HS-5 (cell line): ENCODE data around the gene HAL.

ENCODE experiments used
- DNase-seq: peaks from one replicate; pipeline ENCODE4 v3.0.0-alpha.2; 2012; ENCODE audit warnings: low read depth

Gene HAL, protein sequence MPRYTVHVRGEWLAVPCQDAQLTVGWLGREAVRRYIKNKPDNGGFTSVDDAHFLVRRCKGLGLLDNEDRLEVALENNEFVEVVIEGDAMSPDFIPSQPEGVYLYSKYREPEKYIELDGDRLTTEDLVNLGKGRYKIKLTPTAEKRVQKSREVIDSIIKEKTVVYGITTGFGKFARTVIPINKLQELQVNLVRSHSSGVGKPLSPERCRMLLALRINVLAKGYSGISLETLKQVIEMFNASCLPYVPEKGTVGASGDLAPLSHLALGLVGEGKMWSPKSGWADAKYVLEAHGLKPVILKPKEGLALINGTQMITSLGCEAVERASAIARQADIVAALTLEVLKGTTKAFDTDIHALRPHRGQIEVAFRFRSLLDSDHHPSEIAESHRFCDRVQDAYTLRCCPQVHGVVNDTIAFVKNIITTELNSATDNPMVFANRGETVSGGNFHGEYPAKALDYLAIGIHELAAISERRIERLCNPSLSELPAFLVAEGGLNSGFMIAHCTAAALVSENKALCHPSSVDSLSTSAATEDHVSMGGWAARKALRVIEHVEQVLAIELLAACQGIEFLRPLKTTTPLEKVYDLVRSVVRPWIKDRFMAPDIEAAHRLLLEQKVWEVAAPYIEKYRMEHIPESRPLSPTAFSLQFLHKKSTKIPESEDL

DNA sequence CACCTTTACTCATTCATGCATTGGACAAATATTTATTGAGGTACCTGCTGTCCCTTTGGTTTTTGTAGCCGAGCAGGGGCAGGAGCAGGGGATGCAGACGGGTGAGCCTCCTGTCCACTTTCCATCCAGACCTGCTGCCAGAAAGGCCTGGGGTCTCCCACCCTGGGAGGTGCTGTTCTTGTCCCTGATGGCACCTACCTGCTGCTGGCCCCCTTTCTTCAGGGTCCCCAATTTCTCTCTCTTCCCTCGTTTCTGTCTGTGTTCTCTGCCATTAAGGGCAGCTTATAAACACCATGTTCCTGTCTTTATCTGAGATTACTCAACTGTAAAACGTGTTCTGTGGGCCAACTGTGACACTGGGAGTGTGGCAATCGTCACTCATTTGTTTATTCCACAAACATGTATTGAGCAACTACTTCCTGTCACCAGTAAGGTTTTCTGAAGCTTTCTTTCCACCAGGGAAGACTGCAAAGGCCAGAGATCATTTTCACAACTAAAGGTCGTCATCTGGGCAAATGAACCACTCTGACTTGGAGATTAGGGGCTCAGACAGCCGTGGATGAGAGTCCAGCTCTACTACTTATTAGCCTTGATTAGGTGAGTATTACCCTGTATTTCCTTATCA is at the start of gene HAL:
TSS of gene HAL (minus strand) at position 311 of the 625 bp plus-strand sequence. CDS start 434 bp downstream, outside the sequence.
- DNase-seq: no peak

DNA sequence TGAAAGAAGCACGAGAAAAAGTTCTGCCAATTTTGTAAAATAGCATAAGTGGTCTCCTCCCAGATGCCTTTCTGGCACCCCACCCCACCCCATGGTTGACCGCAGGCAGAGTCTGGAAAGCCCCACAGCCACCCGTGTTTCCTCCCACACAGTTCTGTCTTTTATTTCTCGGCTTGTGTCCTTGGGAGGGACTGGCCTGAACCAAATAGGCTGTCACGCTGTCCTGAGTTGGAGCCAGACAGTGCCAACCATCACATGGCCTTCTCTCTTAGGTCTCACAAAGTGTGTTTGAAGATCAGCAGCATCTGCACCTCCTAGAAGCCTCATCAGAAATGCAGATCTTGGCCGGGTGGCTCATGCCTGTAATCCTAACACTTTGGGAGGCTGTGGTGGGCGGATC is 49.4 kb upstream of the HAL start:
- DNase-seq: no peak

DNA sequence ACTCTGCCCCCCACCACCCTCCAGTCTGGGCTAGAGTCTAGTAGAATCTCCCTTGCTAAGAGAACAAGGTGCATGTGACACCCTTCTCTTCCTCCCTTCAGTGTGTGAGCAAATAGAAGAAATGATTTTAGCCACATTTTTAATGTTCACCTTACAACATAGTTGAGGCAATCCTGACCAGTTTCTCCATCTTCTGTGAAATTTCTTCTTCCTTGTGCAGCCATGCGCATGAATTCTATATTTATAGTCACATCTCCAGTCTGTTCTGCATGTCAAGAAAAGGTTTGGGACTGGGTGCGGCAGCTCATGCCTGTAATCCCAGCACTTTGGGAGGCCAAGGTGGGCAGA is 48.8 kb upstream of the HAL start:
- no peak for DNase-seq

DNA sequence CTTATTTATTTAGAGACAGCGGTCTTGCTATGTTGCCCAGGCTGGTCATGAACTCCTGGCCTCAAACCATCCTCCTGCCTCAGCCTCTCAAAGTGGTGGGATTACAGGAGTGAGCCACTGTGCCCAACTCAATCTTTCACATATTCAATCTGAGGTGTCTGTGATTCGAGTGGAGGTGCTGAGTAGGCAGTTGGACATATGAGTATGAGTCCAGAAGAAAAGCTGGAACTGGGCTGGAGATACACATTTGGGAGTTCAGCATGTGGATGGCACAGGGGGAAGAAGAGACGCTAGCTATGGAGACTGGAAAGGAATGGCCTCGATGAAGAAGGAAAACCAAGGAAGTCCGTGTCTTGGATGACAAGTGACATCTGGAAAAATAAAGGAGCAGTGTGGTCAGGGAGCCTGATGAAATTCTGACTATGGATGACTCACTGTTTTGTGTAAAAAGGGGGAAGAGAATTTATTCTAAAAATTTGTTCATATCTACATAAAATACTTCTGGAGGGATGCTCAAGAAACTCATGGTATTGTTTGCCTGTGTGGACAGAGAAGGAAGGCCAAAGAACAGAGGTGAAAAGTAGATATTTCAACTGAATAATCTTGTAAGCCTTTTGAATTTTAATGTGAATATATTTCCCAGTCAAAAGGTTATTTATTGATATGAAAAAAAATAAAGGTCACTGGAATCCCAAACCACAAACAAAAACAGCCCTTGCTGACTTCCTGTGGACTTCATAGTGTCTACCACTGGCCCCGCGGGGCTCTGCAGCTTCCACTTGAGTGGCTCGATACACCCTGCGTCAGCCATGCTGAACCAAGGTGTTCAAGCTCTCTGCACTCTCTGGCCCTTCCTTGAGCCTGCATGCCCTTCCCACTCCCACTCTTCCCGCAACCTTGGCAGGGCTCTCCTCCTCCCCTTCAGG is 48.1 kb upstream of the HAL start:
- DNase-seq: peak; percentile 65

DNA sequence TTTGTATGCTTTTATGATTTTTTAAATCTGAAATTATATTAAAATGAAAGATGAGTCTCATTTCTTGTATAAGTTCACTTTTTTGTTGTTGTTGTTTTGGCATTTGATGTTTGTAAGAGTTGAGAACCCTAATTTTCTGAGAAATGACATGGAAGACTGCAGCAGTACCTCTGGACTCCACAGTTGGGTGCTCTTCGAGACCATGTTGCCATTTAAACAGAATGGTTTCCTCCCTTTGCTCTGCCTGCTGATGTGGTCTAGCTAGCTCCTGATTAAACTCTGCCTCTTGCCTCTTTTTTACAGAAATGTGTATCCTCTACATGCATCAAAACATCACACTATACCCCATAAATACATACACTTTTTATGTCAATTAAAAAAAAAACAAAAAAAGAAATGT is 45.0 kb upstream of the HAL start:
- no peak for DNase-seq

DNA sequence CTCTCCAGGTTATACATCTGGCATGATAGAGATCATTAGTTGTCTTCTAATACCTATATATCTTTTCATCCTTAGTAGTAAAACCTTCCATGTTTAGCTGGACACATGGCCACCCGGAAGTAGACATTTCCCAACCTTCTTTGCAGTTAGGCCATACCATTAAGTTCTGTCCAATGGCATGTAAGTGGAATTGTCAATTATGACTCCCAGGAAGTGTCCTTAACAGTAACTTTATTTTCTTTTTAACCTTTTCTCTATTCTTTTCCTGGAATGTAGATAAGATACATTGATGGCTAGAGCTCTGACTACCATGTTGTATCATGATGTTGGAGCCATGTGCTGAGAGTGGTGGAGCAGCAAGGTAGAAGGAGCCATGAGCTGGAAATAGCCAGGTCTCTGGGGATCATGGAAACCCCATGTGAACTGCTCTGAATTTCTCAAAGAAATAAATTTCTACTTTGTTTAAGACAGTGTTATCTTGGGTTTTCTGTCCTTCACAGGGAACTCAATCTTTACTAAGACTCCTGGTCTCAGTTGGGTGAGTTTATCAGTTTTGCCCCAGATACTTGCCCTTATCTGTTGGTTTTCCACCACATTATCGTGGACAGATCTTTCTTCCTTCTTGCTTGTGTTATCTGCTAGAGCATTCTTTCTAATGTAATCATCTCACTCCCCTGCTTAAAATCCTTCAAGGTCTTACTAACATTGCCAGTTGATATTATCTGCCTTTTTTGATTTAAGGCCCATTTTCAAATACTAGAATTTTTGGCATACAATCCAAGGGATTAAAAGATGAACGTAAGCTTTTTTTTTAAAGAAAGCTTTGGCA is 44.4 kb upstream of the HAL start:
- no peak for DNase-seq

DNA sequence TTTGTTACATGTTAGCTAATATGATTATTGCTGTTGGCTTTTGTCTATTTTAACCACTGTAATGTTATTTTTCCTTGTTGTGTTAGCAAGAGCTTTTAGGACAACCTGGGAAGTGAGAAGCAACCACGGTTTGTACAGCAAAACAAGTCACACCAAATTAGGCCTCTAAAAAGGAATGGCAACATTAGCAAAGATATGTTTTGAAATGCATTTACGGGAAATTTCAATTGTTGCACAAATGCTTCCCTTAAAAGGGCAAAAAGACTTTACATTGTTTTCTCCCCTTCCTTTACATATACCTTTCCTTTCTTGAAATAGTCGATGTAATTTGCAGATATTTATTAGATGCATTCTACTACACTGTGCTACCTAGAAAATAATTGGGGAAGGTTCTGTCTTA is 43.4 kb upstream of the HAL start:
- DNase-seq: no peak

DNA sequence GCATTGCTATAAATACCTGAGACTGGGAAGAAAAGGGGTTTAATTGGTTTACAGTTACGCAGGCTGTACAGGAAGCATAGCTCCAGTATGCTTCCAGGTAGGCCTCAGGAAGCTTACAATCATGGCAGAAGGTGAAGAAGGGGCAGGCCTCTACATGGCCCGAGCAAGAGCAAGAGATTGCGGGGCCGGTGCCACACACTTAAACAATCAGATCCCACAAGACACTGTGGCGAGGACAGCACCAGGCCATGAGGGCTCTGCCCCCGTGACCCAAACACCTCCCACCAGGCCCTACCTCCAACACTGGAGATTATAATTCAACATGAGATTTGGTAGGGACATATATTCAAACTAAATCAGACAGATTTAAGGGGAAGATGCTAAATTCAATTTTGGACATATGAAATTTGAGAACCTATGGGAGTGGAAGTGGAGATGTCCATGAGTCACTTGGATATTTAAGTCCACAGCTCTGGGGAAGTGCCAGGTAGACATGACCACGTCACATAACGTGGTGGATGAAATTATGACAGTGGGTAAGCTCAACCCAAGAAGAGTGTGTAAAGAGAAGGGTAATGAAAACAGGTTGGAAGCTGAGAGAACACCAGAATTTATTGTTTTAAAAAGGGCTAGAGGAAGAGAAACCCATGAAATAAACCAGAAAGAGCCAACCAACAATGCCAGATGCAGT is 40.8 kb upstream of the HAL start:
- DNase-seq: peak; percentile 8

DNA sequence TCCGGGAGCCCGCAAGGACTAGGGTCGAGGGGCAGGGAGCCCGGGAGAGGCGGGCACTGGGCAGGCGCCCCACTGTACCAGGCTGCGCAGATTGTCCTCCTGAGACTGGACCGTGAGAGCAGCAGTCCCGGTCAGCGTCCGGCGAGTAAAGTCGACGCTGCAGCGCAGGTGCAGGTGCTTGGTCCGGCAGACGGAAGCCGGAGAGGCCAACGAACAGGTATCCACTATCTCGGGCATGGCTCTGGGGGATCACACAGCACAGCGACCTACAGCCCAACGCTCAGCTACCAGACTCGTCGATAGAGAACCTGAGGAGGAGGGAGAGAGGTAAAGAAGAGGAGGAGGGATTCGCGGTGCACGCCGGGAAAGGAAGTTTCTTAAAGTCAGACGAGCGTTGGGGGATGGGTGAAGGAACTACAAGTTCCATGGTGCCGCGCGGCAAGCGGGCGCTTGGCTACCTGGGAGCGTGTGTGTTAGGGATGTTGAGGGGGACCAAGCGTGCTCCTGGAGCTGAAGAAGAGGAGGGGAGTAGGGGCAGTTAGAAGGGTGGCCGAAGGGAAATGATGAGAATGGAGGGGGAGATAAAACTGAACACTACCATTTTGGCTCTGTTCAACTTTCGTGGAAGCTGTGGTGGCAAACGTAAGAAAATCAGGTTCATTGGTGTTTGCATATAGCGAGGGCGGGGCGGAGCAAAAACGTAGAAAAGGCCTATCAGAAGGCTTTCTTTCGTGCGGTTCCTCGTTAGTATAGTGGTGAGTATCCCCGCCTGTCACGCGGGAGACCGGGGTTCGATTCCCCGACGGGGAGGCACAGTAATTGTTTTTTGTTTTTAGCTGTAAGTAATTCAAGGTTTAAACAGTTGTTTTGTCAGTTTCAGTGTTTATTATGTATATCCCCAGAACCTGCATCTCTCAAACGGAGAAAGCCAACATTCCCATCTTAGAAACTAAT is 39.4 kb upstream of the HAL start, which contains the start of gene LTA4H:
TSS of gene LTA4H (minus strand) at position 305 of the 954 bp plus-strand sequence. CDS start at position 237, 68 bp downstream.
- peak; percentile 99 for DNase-seq

DNA sequence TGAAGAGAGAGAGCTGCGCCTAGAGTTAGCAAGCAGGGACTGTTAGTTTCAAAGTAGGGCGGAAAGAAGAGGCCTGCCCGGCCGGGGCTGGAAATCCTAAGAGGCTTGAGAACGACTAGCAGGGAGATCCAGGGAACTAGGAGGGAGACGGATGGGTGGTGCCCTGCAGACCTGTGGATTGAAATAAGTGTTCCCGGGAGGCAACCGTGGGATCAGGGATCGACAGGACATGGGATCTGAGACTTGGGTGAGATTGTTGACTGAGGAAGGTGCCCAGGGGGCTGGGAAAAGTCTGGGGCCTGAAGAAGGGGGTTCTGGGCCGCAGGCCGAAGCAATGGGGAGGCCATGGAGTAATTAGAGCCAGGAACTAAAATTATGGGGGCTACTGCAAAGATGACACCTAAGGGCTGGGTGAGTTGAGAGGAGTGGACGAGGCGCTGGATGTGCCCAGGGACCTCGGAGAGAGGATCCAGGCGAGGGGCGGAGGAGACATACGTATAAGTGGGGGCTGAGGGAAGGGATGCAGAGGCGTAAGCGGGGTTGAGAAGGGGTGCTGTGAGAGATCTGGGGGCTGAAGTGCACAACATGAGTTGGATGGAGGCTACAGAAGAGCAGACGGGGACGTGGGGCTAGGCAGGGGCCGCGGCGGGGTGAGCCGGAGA is 38.6 kb upstream of the HAL start:
- DNase-seq: peak; percentile 11

DNA sequence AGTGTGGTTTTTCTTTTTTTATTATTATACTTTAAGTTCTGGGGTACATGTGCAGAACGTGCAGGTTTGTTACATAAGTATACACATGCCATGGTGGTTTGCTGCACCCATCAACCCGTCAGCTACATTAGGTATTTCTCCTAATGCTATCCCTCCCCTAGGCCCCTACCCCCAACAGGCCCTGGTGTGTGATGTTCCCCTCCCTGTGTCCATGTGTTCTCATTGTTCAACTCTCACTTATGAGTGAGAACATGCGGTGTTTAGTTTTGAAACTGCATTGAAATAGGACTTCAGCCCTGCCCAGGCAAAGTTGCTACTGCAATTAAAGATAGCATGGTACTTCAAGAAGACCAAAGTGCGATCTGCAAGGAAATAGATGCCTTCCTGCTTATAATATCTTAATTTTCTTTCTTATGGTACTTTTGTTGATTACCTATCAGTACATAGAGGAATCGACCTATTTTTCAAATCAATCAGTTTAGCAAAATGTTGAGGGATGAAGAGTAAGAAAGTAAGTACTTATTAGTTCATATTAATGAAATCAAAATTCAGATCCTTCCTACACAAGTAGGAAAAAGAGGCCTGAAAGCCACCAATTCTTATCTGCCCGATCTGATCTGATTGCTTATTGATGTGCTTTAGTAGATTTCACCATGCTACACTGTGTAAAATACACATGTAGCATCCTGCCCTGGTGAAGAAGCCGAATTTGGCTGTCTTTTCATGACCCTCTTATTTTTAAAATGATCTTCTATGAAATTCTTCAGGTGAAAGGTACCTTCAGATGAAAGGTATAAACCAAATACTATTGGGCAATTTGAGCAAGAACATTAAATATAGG is 37.6 kb upstream of the HAL start:
- DNase-seq: no peak

DNA sequence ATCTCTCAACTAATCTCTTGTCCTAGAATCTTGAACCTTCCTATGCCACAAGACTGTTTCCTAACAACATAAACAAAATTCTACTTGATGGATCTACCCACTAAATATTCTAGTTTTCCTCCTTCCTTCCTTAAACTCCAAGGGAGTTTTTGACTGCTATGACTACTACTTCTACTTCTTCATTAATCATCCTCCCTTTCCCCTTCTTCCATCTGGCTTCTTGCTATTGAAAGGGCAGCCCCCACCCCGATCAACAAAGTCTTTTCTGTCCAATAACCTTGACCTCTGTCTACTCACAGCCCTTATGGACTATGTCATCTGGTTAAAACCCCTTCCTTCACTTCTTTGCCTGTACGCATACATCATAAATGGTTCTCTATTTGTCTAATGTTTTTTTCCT is 33.7 kb upstream of the HAL start:
- DNase-seq: no peak

DNA sequence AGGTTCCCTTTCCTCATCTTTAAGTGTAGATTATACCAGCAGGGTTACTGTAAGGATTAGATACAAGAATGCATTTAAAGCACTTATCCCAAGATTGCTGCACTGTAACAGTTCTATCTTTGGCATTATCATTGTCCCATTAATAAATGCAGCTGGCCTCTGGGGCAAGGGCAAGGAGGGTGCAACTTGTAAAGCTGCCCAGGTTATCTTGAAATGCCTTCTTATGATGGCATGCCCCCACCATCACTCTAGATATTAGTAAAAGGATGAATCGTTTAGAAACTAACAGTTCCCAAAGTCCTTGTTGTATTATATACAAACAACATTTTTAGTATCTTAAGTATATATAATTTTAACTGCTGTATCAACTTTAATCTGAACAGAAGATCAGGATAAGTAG is 32.4 kb upstream of the HAL start:
- DNase-seq: no peak

DNA sequence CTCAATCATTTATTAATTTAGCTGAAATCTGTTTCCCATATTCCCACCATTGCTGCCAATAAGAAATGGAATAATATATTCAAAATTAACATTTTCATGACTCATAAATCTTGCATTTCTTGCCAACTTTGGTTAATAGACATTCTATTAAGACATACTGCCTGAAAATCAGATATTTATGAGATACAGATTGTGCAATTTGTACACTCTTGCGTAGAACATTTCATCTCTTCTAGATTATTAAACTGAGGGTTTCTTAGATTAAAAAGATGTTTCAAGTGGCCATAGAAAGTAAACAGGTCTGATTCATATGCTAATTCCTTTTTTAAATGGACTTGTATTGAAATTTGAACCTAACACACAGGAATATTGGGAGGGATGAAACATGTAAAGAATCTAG is 30.2 kb upstream of the HAL start:
- no peak for DNase-seq

DNA sequence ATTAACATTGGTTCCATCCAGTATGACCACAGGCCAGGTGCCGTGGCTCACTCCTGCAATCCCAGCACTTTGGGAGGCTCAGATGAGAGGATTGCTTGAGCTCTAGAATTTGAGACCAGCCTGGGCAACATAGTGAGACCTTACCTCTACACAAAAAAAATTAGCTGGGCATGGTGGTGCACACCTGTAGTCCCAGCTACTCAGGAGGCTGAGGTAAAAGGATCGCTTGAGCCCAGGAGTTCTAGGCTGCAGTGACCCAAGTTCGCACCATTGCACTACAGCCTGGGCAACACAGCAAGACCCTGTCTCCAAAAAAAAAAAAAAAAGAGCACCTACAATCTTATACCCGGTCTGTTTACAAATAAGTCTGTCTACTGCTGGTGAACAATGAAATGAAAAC is 29.4 kb upstream of the HAL start:
- no peak for DNase-seq

DNA sequence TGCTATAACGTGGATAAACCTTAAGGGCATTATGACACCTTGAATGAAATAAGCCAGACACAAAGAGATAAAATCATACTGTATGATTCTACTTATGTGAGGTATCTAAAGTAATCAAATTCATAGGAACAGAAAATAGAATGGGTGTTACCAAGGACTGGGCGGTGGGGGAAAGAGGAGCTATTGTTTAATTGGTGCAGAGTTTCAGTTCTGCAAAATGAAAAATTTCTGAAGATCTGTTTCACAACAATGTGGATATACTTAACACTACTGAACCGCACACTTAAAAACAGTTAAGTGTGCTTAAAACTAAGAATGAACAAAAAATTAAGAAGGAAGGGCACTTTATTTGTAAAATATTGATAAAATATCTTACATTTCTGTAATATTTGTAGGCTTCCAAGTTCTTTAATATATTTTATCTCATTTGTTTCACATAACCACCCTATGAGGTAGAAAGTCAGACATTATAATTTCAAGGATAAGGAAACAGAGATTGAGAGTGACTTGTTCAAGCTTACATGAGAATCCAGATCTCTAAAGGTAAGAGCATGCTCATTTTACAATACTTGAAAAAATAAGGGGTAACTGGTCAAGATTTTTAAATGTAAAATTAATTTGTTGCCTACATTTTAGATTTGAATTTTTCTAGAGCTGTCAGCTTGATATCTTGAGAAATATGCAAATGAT is 24.3 kb upstream of the HAL start:
- DNase-seq: no peak

DNA sequence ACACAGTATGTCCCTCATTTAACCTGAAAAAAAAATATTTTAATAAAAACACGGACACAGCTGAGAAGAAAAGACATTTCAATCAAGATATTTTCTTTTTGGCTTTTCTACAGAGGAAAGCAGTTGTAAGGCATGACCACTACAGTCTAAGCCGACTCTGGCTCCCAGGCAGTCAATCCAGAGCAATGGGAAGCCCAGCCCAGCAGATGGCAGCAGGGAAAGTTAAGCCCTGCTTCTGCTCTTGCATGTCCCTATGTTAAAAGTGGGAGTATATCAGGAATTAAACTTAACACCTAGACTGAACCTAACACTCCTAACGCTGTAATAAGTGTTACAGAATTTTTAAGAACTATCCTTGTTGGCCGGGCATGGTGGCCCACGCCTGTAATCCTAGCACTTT is 19.5 kb upstream of the HAL start:
- DNase-seq: no peak
